Superior temporal gyrus (tissue), 1 donor: Measurements from ENCODE around the gene FAM200B.

Experiments
- DNase-seq: peaks from one replicate; pipeline ENCODE4 v3.0.0-alpha.2; 2016; ENCODE audit errors: extremely low spot score

FAM200B gene

DNA sequence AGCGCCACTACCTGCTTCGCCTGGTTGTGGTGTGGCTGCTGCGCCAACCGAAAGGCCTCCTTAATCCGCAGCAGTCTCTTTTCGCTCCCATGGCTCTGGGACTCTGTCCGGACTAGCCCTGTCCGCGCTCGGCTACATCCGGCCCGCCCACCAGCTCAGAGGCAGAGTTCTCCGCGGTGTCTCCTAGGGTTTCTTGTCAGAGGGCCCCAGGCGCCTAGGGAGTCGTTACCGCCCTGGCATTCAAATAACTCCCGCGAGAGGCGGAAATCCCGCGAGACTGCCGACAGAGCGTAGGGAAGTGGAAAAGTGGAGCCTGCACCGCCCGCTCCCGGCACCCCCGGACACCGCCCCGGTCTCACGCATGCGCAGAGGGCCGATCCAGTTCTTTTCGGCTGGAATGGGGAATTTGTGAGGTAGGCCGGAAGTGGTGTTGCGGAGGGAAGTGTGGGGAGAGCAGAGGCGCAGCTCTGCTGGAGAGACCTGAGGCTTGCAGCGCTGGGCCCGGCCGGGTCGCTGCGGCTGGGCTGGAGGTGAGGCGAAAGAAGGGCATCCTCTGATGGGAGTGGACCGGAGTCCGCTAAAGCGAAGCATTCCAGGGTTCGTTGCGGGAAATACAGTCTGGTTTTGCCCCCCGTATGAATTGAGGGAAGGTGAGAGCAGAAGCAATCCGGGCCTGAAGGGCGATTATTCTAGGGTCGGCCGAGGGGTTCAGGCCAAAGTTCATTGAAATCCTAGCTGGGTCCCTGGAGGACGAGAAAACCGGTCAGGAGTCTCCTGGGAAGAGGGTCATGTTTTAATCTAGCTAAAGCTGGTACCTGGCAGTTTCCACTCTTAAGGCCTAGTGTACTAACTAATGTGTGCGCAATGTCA, at the start of gene FAM200B:
FAM200B (plus strand) TSS at position 456 of the 870 bp plus-strand sequence. CDS start 5,151 bp downstream, outside the sequence.
- peak; percentile 99 for DNase-seq

DNA sequence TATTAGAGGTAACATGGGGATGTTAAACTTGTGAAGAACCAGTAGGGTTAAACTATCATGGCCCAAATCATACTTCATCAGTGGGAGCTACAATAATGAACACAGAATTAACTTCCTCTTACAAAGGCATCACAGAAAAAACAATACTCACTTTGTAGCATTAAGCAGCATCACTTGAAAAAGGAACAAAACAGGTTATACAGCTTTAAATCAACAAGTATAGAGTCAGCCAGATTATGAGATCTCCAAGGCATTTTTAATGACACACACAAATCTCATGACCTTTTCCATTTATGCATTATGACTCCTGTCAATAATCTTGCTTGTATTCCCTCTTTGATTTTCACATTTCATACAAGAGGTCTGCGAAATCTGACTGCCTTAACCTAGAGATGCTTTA, 44.8 kb upstream of the FAM200B start:
- DNase-seq = no peak

DNA sequence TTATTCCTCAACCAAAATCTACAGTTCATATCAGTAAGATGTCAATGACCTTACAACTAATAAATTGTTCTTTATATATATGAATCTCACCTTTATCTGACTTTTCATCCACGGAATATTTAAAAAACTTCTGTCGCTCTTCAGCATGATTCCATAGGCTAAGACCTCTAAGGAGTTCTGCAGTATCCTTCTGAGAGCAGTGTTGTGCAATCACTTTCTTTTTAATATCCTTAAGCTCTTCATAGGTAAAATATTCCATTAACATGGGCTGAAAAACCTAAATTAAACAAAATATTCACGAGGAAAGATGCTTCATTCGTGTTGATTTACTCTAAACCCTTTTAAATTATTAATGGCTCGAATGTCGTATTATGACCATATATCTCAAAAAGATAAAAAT, 43.2 kb upstream of the FAM200B start:
- no peak for DNase-seq

DNA sequence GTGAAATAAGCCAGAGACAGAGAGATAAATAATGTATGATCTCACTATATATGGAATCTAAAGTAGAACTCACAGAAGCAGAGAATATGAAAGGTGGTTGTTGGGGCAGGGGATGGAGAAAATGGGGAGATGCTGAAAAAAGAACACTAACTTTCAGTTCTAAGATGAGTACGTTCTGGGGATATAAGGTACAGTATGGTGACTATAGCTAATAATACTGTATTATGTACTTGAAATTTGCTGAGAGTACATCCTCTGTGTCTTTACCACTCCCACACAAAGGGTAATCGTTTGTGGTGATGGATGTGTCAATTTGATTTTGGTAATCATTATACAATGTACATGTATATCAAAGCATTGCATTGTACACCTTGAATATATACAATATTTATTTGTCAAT, 33.0 kb upstream of the FAM200B start:
- no peak for DNase-seq

DNA sequence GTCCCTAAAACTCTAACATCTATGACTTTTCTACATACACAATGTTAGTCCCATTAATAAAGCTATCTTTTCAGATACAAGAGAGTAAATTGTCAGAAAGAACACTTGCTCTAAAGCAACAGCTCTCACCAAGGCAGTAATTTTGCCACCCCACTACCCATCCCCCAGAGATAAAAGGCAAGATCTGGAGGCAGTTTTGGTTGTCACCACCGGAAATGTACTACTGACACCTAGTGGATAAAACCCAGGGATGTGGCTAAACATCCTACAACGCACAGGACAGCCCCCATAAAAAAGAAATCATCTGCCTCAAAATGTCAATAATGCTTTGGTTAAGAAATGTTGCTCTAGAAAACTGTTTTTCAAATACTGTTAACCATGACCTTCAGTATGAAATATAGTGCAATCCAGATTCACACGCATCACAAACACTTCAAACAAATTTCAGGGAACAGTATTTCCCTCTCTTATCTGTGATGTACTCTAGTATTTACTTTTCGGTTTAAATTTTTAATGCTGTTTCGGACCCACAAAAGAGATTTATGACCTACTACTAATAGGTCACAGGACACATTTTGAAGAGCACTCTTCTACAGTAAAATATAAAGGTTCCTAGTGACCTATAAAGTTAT, 31.6 kb upstream of the FAM200B start:
- DNase-seq = peak; percentile 81

DNA sequence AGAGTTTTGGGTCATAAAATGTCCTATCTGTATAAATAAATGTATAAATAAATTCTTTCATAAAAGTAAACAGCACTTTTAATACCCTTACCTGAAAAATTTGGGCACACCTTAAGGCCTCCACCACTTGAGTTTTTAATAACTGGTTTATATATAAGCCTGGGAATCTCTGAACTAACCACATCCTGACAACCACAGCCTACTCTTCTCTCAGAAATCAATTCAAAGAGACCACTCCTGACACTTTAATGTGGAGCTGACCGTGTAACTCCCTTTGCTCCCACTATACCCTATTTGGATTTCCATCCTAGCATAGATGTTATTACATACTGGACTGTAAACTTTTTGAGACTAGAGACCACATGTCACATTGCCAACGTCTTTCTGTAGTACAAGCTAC, 30.0 kb upstream of the FAM200B start:
- no peak for DNase-seq

DNA sequence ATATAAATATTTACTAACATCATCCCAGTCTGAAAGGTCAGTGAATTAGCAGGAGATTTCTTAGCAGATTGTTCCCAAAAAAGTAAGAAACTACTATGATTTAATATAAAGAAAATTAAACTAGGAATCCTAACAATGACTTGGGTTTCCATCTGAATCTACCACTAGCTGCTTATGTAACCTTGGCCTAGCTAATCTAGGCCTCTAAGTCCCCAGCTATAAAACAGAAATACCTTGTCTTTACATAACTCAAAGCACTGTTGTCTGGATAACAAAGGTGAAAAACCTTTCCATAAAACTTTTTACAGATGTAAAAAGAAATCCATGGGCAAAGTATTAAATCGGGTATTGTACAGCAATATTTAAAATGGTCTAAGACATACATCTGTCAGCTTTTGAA, 29.4 kb upstream of the FAM200B start:
- peak; percentile 54 for DNase-seq

DNA sequence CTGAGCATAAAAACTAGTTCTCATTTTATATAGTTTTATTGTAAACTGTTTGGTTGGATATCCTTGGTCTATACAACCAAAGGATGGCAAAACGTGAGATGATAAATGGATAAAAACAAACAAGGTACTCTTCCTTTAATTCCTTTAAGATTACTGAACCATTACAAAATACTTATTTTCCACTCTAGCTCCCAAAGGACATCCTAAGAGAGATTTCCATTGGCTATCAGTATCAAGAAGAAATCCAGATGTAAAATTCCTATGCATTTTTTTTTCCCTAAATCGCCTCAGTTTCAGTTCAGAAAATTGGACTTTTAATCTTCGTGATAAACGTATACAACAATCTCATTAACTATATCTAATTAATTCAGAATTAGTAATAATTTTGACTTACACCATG, 28.8 kb upstream of the FAM200B start:
- no peak for DNase-seq

DNA sequence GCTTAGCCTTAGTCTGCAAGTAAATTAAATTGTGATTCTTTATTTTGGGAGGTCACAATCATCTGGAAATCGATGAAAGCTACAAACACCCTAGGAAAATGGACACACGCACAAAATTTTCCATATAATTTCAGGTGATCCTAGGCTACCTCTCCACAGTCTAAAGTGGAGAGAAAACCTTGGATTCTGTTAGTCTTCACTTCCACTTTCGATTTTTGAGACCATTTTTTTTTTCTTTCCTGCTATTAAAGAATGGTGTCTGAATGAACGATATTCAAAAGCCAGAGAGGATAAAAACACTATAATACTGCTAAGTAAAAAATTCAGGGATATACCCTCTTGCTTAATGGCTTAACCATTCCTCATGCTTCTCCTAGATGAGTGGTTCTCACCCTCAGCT, 28.2 kb upstream of the FAM200B start:
- no peak for DNase-seq

DNA sequence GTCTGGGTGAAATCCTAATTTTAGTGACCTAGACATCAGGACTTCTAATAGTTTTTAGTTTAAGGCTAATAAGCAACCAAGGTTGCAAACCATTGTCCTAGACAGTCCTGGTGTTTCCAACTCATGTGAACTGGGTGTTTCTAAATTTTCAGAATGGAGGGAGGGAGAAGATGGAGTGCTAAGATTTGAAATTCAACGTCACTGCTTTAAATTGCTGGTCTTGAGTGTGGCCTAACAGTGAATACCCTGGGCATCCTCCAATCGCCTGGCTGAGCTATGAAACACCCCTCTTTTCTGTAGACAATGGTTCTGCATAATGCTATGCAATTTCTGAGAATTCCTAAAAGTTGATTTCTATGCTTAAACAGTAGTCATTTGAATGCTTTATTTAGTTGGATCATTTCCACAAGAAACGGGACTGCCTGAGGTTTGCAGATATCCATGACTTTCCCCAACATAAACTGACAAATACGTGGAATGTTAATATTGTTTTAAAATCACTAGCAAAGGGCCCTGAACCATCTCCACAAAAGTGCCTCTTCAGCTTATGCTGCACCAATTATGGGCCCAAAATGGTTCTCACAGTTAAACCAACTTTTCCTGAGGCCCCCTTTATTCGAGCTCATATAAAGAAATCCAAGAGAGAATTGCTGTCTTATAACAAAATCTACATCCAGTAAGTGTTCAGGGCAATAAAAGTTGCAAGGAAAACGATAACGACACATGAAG, 27.6 kb upstream of the FAM200B start:
- DNase-seq = peak; percentile 76

DNA sequence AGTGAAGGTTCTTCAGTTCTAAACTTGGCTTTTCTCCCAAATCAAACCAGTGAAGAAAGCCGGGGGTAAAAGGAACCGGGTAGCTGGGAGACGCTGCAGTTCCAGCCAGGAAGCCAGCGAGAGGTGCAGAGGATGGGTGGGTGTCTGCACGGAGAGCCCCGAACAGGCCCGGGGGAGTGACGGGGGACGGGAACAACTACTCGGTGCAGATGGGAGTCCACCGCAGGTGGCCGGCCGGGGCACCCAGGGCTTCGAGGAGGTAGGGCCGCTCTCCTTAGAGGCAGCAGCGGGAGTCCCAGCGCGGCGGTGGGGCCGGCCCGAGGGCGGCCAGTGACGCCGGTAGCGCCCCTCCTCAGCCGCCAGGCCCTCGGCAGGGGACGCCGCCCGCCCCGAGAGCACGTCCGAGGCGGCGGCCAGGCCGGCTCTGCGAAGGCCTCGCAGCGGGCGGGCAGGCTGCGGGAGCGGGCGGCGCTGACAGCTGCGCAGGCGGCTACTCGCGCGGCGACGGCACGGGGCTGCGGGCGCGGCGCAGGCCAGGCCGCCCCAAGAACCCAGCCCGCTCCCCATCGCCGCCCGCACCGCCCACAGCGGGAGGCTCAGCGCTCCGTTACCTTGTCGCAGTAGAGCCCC, 26.9 kb upstream of the FAM200B start:
- no peak for DNase-seq

DNA sequence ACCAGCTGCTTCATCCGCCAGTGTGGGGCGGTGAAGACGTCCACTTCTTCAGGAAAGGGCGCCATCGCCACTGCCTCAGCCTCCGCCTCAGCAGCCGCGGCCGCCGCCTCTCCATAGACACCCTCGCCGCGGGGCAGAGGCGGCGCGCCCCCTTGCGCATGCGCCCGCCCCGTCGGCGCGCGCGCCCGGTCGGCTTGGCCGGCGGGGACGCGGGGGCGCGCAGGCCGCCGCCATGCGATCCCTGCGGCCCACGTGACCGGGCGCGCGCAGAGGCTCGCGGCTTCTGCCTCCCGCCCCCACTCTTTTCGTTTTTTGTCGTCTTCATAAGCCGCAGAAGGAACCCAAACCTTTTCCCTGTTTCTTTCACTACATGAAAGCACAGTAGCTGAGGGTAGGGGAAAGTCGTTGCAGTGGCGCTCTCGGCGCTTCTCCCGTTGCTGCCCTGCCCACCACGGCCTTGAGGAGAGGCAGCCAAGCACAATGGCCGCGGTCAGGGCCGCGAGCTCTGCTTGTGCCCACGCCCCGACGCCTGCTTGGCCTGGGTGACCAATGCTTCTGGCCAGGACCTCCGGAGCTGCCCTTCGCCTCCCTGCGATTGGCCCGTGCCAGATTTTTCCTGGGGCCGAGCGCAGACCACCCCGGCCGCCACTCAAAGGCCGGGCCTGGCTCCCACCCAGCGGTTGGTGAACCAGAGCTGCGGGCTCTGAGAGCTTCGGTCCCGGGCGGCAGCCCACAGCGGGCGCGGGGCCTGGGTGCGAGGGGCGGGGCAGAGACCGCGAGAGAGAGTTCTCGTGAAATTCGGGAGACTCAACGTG, 26.2 kb upstream of the FAM200B start, which contains the start of gene FBXL5:
FBXL5 (minus strand) TSS at position 135 of the 815 bp plus-strand sequence; CDS start at position 65, 70 bp downstream.
- DNase-seq = peak; percentile 86

DNA sequence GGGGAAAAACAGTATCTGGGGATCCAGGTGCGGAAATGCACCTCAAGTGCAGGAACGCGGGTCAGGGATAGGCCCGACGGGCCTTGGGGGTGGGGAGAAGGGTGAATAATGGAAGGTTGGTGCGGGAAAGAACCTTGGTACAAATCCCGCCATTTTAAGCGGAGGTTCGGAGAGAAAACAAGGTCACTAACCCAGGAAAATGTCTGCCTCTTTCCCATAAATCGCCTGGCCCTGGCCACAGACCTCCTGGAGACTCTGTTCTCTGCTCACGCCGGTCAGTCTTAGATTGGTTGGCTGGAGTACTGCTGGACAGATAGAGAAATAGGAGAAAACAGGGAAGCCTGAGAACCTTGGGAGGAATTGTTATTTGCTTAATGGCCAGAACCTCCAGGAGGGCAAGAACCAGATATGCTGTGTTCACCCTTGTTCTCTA, 25.6 kb upstream of the FAM200B start:
- DNase-seq = peak; percentile 37

DNA sequence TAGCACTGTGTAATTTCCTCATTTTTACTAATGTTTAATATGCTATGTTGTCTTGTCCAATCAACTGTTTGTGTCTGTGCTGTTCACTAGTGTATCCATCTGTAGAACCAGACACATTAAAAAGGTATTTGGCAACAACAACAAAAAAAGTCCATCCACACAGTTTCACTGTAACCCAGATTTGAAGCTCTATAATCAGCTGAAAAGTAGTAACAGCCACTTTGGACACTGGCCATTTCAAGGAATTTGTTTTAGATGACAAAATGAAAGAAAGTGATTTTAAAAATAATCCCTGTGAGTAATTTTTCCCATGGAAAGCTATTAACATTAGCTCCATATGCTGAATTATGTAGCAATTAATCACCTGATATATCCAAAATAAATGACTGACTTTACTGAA, 24.3 kb upstream of the FAM200B start:
- DNase-seq = no peak

DNA sequence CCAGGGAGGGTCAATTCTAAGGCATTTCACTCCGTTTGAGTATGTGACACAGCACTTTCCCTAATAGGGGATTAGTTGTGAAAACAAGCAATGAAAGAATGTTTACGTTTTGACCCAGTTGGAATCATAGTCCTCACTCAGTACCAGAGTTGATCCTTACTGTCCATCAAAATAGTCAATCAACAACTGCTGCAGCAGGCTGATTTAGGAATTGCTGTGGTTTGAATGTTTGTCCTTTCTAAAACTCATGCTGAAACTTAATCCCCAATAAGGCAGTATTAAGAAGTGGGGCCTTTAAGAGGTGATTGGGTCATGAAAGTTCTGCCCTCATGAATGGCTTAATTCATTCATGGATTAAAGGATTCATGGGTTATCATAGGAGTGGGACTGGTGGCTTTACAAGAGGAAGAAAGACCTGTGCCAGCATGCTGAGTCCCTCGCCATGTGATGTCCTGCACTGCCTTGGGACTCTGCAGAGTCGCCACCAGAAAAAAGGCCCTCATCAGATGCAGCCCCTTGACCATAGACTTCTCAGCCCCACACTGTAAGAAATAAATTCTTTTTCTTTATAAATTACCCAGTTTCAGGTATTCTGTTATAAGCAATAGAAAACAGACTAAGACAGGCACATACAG, 23.4 kb upstream of the FAM200B start:
- no peak for DNase-seq

DNA sequence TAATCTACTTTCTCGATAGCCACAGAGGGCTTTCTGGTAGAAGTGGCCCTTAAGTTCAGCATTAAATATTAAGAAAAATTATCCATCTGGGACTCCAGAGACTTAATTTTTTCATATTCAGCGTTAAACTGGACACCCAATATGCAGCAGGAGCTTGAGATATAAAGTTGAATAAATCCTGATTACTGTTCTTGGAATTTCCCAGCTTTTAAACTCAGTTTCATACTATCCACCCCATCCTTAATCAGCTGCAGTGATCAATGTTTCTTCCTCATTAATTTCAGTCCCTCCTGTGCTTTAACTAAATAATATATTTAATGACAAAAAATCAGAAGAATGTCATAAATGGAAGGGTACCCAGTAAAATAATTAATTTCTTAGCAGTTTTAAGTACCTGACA, 22.8 kb upstream of the FAM200B start:
- DNase-seq = no peak

DNA sequence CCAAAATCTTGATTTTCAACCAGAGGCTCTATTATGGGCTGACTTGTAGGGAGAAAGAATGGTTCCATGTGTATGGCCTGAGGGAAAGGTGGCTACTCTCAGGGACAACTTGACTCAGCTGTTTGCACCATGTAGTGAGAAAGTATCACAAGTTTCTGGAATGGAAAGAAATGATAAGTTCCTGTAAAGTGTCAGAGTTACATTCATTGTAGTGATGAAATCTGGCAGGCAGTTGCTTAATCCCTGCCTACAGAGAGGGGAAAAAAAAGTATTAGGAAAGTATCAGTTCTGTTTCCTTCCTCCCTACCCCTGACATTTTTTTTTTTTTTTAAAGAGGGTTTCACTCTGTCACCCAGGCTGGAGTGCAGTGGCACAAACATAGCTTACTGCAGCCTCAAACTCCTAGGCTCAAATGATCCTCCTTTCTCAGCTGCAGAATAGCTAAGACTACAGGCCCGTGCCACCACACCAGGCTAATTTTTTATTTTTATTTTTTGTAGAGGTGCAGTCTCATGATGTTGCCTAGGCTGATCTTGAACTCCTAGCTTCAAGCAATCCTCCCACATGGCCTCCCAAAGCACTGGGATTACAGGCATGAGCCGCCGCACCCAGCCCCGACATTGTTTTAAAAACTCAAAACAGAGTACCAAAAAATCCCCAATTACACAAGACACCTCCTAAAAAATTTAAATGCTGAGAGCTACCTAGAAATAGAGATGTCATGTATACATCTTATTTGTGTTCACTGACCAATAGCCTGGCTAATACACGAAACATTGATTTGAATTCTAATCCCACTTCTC, 21.7 kb upstream of the FAM200B start:
- DNase-seq = no peak

DNA sequence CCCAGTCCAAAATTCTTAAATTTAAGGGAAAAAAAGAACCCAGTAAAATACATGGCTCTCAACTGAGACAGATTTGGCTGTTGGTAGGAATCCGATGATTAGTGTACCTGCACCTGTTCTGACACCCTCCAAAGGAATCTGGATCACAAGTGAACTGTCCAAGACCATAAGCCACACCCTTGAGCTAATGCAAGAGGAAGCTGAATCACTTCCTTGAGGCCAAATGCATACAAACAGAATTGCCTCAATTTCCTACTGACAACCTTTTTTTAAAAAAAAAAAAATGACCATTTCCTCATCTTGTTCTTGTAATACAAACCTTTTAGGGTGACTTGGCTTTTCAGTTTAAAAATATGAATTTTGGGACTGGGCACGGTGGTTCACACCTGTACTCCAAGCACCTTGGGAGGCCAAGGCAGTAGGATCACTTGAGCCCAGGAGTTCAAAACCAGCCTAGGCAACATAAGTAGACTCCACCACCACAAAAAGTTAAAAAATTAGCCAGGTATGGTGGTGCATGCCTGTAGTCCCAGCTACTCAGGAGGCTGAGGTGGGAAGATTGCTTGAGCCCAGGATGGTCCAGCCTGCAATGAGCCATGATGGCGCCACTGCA, 15.8 kb upstream of the FAM200B start:
- no peak for DNase-seq

DNA sequence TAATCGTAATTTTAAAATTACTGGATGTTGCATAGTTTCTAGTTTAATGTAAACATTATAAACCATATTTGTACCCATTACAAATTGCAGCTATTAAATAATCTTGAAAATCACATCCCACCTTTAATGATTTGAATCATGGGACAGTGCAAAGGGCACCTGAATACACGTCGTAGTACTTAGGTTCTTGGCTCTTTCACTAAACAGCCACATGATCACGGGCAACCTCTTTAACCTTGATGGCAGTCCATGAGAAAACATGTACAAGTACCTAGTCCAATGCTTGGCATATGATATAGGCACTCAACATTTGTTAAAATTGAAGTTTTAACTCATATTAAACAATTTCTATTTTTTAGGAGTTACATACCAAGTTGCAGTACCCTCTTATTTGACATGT, 14.6 kb upstream of the FAM200B start:
- DNase-seq = no peak
